Common myeloid progenitor, CD34-positive (primary cell): ENCODE measurements around the gene DYNLT4.

Source experiments
- CTCF ChIA-PET: fragments of 350-600 bp; sonication (Branson Sonifier 250); formaldehyde crosslinking; loops from one replicate; lab custom pipeline; 2021; ENCODE audit warnings: antibody characterized with exemption; lab: Charles Lee
- POLR2A ChIA-PET: fragments of 350-600 bp; sonication (Branson Sonifier 250); formaldehyde crosslinking; loops from one replicate; lab custom pipeline; 2021; ENCODE audit warnings: antibody characterized with exemption; lab: Charles Lee
- DNase-seq, 3 donors: peaks; one replicate each; pipeline versions ENCODE4 v3.0.0 to v3.0.0-alpha.2; 2013
- H3K27ac ChIP-seq, 2 experiments: 1 replicate in 1 of 2; 2 replicates in 1 of 2; pipeline ENCODE4 v1.7.0; 2013; ENCODE audit warnings: inconsistent platforms in 2 of 2, low read length in 2 of 2, mild to moderate bottlenecking in 2 of 2, low read depth in 1 of 2, moderate library complexity in 1 of 2; ENCODE audit not compliant: severe bottlenecking in 2 of 2, insufficient read depth in 1 of 2, poor library complexity in 1 of 2
- H3K27me3 ChIP-seq, 5 experiments: replicated peaks in 2 of 5; 1 replicate in 3 of 5; 2 replicates in 2 of 5; pipeline versions ENCODE4 v1.6.1 to v1.7.0; 2013; ENCODE audit warnings: low read length in 4 of 5, mild to moderate bottlenecking in 2 of 5, moderate library complexity in 2 of 5, inconsistent platforms in 1 of 5; ENCODE audit not compliant: insufficient read depth in 5 of 5, control insufficient read depth in 4 of 5
- H3K36me3 ChIP-seq, 4 experiments: 1 replicate in 2 of 4; 2 replicates in 2 of 4; pipeline versions ENCODE4 v1.6.1 to v1.7.0; 2013; ENCODE audit warnings: low read length in 3 of 4, control low read depth in 1 of 4, mild to moderate bottlenecking in 1 of 4; ENCODE audit not compliant: control insufficient read depth in 4 of 4, insufficient read depth in 4 of 4
- H3K4me1 ChIP-seq, 4 experiments: 1 replicate in 3 of 4; 2 replicates in 1 of 4; pipeline versions ENCODE4 v1.6.1 to v1.7.1; 2013; ENCODE audit warnings: low read length in 3 of 4, mild to moderate bottlenecking in 3 of 4, control low read depth in 1 of 4, inconsistent platforms in 1 of 4, moderate library complexity in 1 of 4; ENCODE audit not compliant: control insufficient read depth in 4 of 4, insufficient read depth in 4 of 4; ENCODE audit errors: control extremely low read depth in 1 of 4
- H3K4me3 ChIP-seq, 7 experiments: 1 replicate in 4 of 7; 2 replicates in 3 of 7; pipeline versions ENCODE4 v1.5.1 to v1.7.0; 2013; ENCODE audit warnings: mild to moderate bottlenecking in 7 of 7, low read length in 6 of 7, moderate library complexity in 6 of 7, inconsistent platforms in 2 of 7, low read depth in 2 of 7, control low read depth in 1 of 7; ENCODE audit not compliant: insufficient read depth in 4 of 7, control insufficient read depth in 1 of 7; ENCODE audit errors: extremely low read depth in 1 of 7
- H3K9me3 ChIP-seq, 5 experiments: 1 replicate in 4 of 5; 2 replicates in 1 of 5; pipeline versions ENCODE4 v1.6.1 to v1.7.1; 2013; ENCODE audit warnings: low read length in 4 of 5, mild to moderate bottlenecking in 2 of 5, inconsistent platforms in 1 of 5, low read depth in 1 of 5, moderate library complexity in 1 of 5; ENCODE audit not compliant: control insufficient read depth in 4 of 5, insufficient read depth in 2 of 5; ENCODE audit errors: control extremely low read depth in 1 of 5
- WGBS: methylation state at CpG from one replicate; pipeline ENCODE4 v1.1.5; 2013; ENCODE audit not compliant: insufficient coverage; 5-methylcytosine and 5-hydroxymethylcytosine counted together

Gene DYNLT4

GRCh38 chr1:44829506-44830384 lies 22.6 kb upstream of the DYNLT4 start:
- H3K9me3 ChIP-seq = peaks cover 0 to 7% (median 0%) of the 10 kb centered on the region in 5 experiments
- ChIA-PET POLR2A (interaction anchor here (0.6 to 4.4 kb wide), 6 partner anchors 10 to 717 kb away, joined by 3 to 21 read pairs (median 4); partner anchors contain the start of gene PLK3), CTCF (interaction anchor here (0.6 to 1.6 kb wide), 8 partner anchors 11 to 181 kb away, joined by 3 to 8 read pairs (median 5); partner anchors contain the start of genes BTBD19, HECTD3, PLK3 and RPS8)
- DNase-seq = peak in 2 of 3 donors; percentile 21 to 33
- 60% methylated on average over 12 of the region's 12 CpGs for WGBS
- H3K27ac ChIP-seq = peak overlapping the region in 1 of 2 experiments; percentile 10
- peaks cover 0 to 87% (median 78%) of the 10 kb centered on the region in 4 experiments for H3K4me1 ChIP-seq
- no peaks in the 10 kb centered on the region for H3K36me3 ChIP-seq
- peak overlapping the region in 3 of 7 experiments; percentile 1 to 52 (median 13) for H3K4me3 ChIP-seq
- H3K27me3 ChIP-seq = no peaks in the 10 kb centered on the region

- Histone ChIP-seq H3K4me1 (peaks cover 0 to 79% (median 70%) of the 10 kb centered on the region in 4 experiments), H3K27me3 (no peaks in the 10 kb centered on the region), H3K9me3 (peaks cover 0 to 7% (median 0%) of the 10 kb centered on the region in 5 experiments), H3K36me3 (no peaks in the 10 kb centered on the region), H3K4me3 (no peak overlapping the region), H3K27ac (no peak overlapping the region)
- ChIA-PET CTCF (interaction anchor here (1.3 to 1.6 kb wide), 4 partner anchors 20 to 474 kb away, joined by 3 to 8 read pairs (median 6); partner anchors contain the start of genes BTBD19, HECTD3 and PLK3), POLR2A (interaction anchor here (4.4 kb wide), 1 partner anchor 9 kb away, joined by 21 read pairs; no protein-coding TSS in a partner anchor)
- WGBS = 97% methylated on average over 14 of the region's 15 CpGs
- DNase-seq = no peak
These were observed 21.8 kb upstream of the DYNLT4 start for GRCh38 chr1:44828841-44829440.

GRCh38 chr1:44828003-44828651 lies 21.0 kb upstream of the DYNLT4 start:
- POLR2A ChIA-PET = interaction anchor here (1.5 to 4.4 kb wide), 2 partner anchors 8 to 14 kb away, joined by 4 to 21 read pairs; no protein-coding TSS in a partner anchor
- no peak for DNase-seq
- no peak overlapping the region for H3K4me3 ChIP-seq
- 100% methylated on average over 19 of the region's 21 CpGs for WGBS
- peaks cover 0 to 71% (median 61%) of the 10 kb centered on the region in 4 experiments for H3K4me1 ChIP-seq
- H3K27ac ChIP-seq = no peak overlapping the region
- CTCF ChIA-PET = interaction anchor here (1.5 kb wide), 1 partner anchor 475 kb away, joined by 3 read pairs; no protein-coding TSS in a partner anchor
- peaks cover 0 to 7% (median 0%) of the 10 kb centered on the region in 5 experiments for H3K9me3 ChIP-seq
- H3K27me3 ChIP-seq = no peaks in the 10 kb centered on the region
- no peaks in the 10 kb centered on the region for H3K36me3 ChIP-seq

- H3K27ac ChIP-seq = no peak overlapping the region
- WGBS = 95% methylated on average over 27 of the region's 28 CpGs
- H3K4me3 ChIP-seq = no peak overlapping the region
- peaks cover 0 to 67% (median 54%) of the 10 kb centered on the region in 4 experiments for H3K4me1 ChIP-seq
- POLR2A ChIA-PET = interaction anchor here (1.0 to 1.5 kb wide), 5 partner anchors 14 to 106 kb away, joined by 4 to 7 read pairs (median 4); partner anchors contain the start of genes BTBD19, DYNLT4, PLK3 and RNU5D-1
- DNase-seq = peak in 1 of 3 donors; percentile 27
- H3K27me3 ChIP-seq = no peaks in the 10 kb centered on the region
- peaks cover 0 to 7% (median 0%) of the 10 kb centered on the region in 5 experiments for H3K9me3 ChIP-seq
- no peaks in the 10 kb centered on the region for H3K36me3 ChIP-seq
- CTCF ChIA-PET = interaction anchor here (0.7 to 2.4 kb wide), 8 partner anchors 8 to 476 kb away, joined by 3 to 11 read pairs (median 3); partner anchors contain the start of genes BTBD19 and RNU5D-1
These were observed 20.2 kb upstream of the DYNLT4 start for GRCh38 chr1:44827197-44828002.

- ChIA-PET POLR2A (interaction anchor here (0.6 to 1.5 kb wide), 8 partner anchors 13 to 1350 kb away, joined by 3 to 7 read pairs (median 4); partner anchors contain the start of genes BTBD19, DYNLT4, P3R3URF and PLK3), CTCF (interaction anchor here (0.7 to 2.4 kb wide), 8 partner anchors 9 to 471 kb away, joined by 3 to 11 read pairs (median 3); partner anchors contain the start of genes BTBD19 and RNU5D-1)
- H3K36me3 ChIP-seq = no peaks in the 10 kb centered on the region
- peaks cover 0 to 61% (median 46%) of the 10 kb centered on the region in 4 experiments for H3K4me1 ChIP-seq
- peaks cover 0 to 7% (median 0%) of the 10 kb centered on the region in 5 experiments for H3K9me3 ChIP-seq
- peak in 2 of 3 donors; percentile 80 to 84 for DNase-seq
- whole genome bisulfite sequencing = 10% methylated on average over 24 of the region's 24 CpGs
- H3K27me3 ChIP-seq = no peaks in the 10 kb centered on the region
- no peak overlapping the region for H3K27ac ChIP-seq
- peak overlapping the region in 4 of 7 experiments; percentile 14 to 48 (median 20) for H3K4me3 ChIP-seq
These were observed 19.4 kb upstream of the DYNLT4 start for GRCh38 chr1:44826375-44827196.
